HepG2 (cell line): ENCODE measurements around the gene ARPP21. TPM values are rescaled to one million over a fixed set of nuclear protein-coding genes. Genes with fewer than 3 reads are reported as not detected.

Experiments used
- ATAC-seq: fragments of 200-7000 bp; cut with Tn5 transposase; 3 replicates; pipeline ENCODE4 v1.9.1; 2020; ENCODE audit warnings: mild to moderate bottlenecking, moderate library complexity
- BruUV-seq: library from RNA; stranded (reverse); fragments of 400-500 nt; replicated peaks from 2 replicates; lab custom pipeline; 2021; lab: Mats Ljungman, UMichigan
- CTCF ChIA-PET: fragments of 300-600 bp; formaldehyde crosslinking; extraction: SDS; loops from one replicate; lab custom pipeline; 2021; ENCODE audit warnings: low total read pairs, inconsistent platforms, low intra/inter-chr PET ratio; lab: Yijun Ruan, JAX
- POLR2A ChIA-PET: fragments of 350-600 bp; sonication (Branson Sonifier 250); formaldehyde crosslinking; loops from one replicate; lab custom pipeline; 2020; ENCODE audit warnings: antibody characterized with exemption, inconsistent platforms; lab: Yijun Ruan, JAX
- DNase-seq: peaks from one replicate; pipeline ENCODE4 v3.0.0-alpha.2; 2015; ENCODE audit warnings: low spot score
- FAIRE-seq: peaks from 3 replicates; lab custom pipeline; 2011; peaks lifted over from hg19 to GRCh38; lab: Jason Lieb, UNC
- H2AFZ ChIP-seq: one replicate; pipeline ENCODE4 v1.6.1; 2011; ENCODE audit warnings: low read length, inconsistent platforms
- H3K27ac ChIP-seq: fragments of 300-600 bp; 3 replicates; pipeline ENCODE4 v1.8.0; 2011; ENCODE audit warnings: mixed run types, mild to moderate bottlenecking, mixed read lengths, low read length, inconsistent platforms; ENCODE audit not compliant: insufficient read depth; ENCODE audit errors: extremely low read length
- H3K27me3 ChIP-seq, 2 experiments: fragments of 200-600 bp in 1 of 2; 2 replicates in 1 of 2; 3 replicates in 1 of 2; pipeline versions ENCODE4 v1.6.0 to v1.8.0; 2011; ENCODE audit warnings: low read length in 2 of 2, mild to moderate bottlenecking in 2 of 2, moderate library complexity in 2 of 2, inconsistent platforms in 1 of 2; ENCODE audit not compliant: insufficient read depth in 2 of 2, control insufficient read depth in 1 of 2
- H3K36me3 ChIP-seq, 2 experiments: fragments of 200-600 bp in 1 of 2; replicated peaks in 1 of 2; 2 replicates in 1 of 2; 3 replicates in 1 of 2; pipeline versions ENCODE4 v1.5.1 to v1.8.0; 2011; ENCODE audit warnings: low read length in 2 of 2, inconsistent platforms in 1 of 2; ENCODE audit not compliant: insufficient read depth in 2 of 2, control insufficient read depth in 1 of 2
- H3K4me1 ChIP-seq: 2 replicates; pipeline ENCODE4 v1.5.1; 2012; ENCODE audit warnings: low read length, inconsistent platforms; ENCODE audit not compliant: insufficient read depth
- H3K4me2 ChIP-seq: 2 replicates; pipeline ENCODE4 v1.6.0; 2011; ENCODE audit warnings: low read depth, low read length, inconsistent platforms
- H3K4me3 ChIP-seq, 3 experiments: fragments of 200-600 bp in 1 of 3; sonication (generic), shearing (Covaris generic) in 1 of 3; replicated peaks in 1 of 3; 2 replicates each; pipeline ENCODE4 v1.5.1; 2011 to 2016; ENCODE audit warnings: low read length in 3 of 3, inconsistent platforms in 2 of 3, low read depth in 2 of 3, mild to moderate bottlenecking in 2 of 3, control low read depth in 1 of 3, mixed read lengths in 1 of 3; ENCODE audit not compliant: insufficient read depth in 1 of 3
- H3K79me2 ChIP-seq: one replicate; pipeline ENCODE4 v1.6.1; 2011; ENCODE audit warnings: low read length, inconsistent platforms; ENCODE audit not compliant: insufficient read depth
- H3K9ac ChIP-seq: 2 replicates; pipeline ENCODE4 v1.6.0; 2011; ENCODE audit warnings: mild to moderate bottlenecking, low read depth, low read length, inconsistent platforms; ENCODE audit not compliant: insufficient read depth
- H3K9me3 ChIP-seq: 2 replicates; pipeline ENCODE4 v1.5.1; 2012; ENCODE audit warnings: mild to moderate bottlenecking, low read length
- H4K20me1 ChIP-seq: 2 replicates; pipeline ENCODE4 v1.6.0; 2011; ENCODE audit warnings: inconsistent platforms, mild to moderate bottlenecking, low read length, moderate library complexity; ENCODE audit not compliant: insufficient read depth
- EP300 ChIP-seq, 3 experiments: sonication (generic) in 1 of 3; formaldehyde crosslinking in 1 of 3; IDR thresholded peaks; 2 replicates each; pipeline versions ENCODE4 v1.5.1 to v1.6.1; 2011 to 2020; ENCODE audit warnings: low read depth in 2 of 3, low read length in 2 of 3, borderline replicate concordance in 1 of 3, improper control_type of control experiment in 1 of 3, mild to moderate bottlenecking in 1 of 3, missing genetic modification reagents in 1 of 3, moderate library complexity in 1 of 3
- NFRKB ChIP-seq: fragments of 450-650 bp; IDR thresholded peaks from 2 replicates; pipeline ENCODE4 v1.6.1; 2017
- ONECUT2 ChIP-seq: sonication (generic); formaldehyde crosslinking; IDR thresholded peaks from 2 replicates; pipeline ENCODE4 v1.4.0; 2020; ENCODE audit warnings: missing genetic modification reagents
- SP4 ChIP-seq: sonication (generic); formaldehyde crosslinking; IDR thresholded peaks from 2 replicates; pipeline ENCODE4 v1.8.1; 2023; ENCODE audit warnings: mild to moderate bottlenecking, missing genetic modification reagents
- TP53 ChIP-seq: sonication (generic); formaldehyde crosslinking; conservative IDR thresholded peaks from 2 replicates; pipeline ENCODE4 v1.4.0; 2020; ENCODE audit warnings: missing genetic modification reagents
- U2AF2 ChIP-seq: fragments of 200-400 bp; formaldehyde crosslinking; IDR thresholded peaks from 2 replicates; pipeline ENCODE4 v1.6.1; 2017; ENCODE audit warnings: low read depth, mild to moderate bottlenecking, low read length
- WIZ ChIP-seq: sonication (generic); formaldehyde crosslinking; IDR thresholded peaks from 2 replicates; pipeline ENCODE4 v1.5.1; 2020; ENCODE audit warnings: mild to moderate bottlenecking, missing genetic modification reagents
- ZEB1 ChIP-seq: IDR thresholded peaks from 2 replicates; pipeline ENCODE4 v1.6.1; 2012; ENCODE audit warnings: mild to moderate bottlenecking, low read depth, inconsistent platforms; ENCODE audit not compliant: insufficient replicate concordance
- ZFP82 ChIP-seq: sonication (generic); formaldehyde crosslinking; IDR thresholded peaks from 2 replicates; pipeline ENCODE4 v1.5.1; 2020; ENCODE audit warnings: mild to moderate bottlenecking, missing genetic modification reagents, borderline replicate concordance
- ZNF143 ChIP-seq: sonication (generic); formaldehyde crosslinking; IDR thresholded peaks from 2 replicates; pipeline ENCODE4 v1.4.0; 2020; ENCODE audit warnings: missing genetic modification reagents
- ZNF567 ChIP-seq: sonication (generic); formaldehyde crosslinking; IDR thresholded peaks from 2 replicates; pipeline ENCODE4 v1.8.1; 2023; ENCODE audit warnings: mild to moderate bottlenecking, missing genetic modification reagents, borderline replicate concordance
- ZNF674 ChIP-seq: sonication (generic); formaldehyde crosslinking; IDR thresholded peaks from 2 replicates; pipeline ENCODE4 v1.5.0; 2020; ENCODE audit warnings: low read depth, mild to moderate bottlenecking, missing genetic modification reagents
- ZNF746 ChIP-seq: sonication (generic); formaldehyde crosslinking; IDR thresholded peaks from 2 replicates; pipeline ENCODE4 v1.8.0; 2022; ENCODE audit warnings: mild to moderate bottlenecking, missing genetic modification reagents
- ZNF761 ChIP-seq: sonication (generic); formaldehyde crosslinking; conservative IDR thresholded peaks from 2 replicates; pipeline ENCODE4 v1.4.0; 2020; ENCODE audit warnings: mild to moderate bottlenecking, missing genetic modification reagents
- ZNF784 ChIP-seq: sonication (generic); formaldehyde crosslinking; IDR thresholded peaks from 2 replicates; pipeline ENCODE4 v1.5.1; 2020; ENCODE audit warnings: missing genetic modification reagents, mild to moderate bottlenecking, borderline replicate concordance
- ZSCAN5A ChIP-seq: sonication (generic); formaldehyde crosslinking; IDR thresholded peaks from 2 replicates; pipeline ENCODE4 v1.8.0; 2022; ENCODE audit warnings: mild to moderate bottlenecking, missing genetic modification reagents, borderline replicate concordance
- WGBS: methylation state at CpG from one replicate; pipeline ENCODE4 v1.1.6; 2017; ENCODE audit warnings: low lambda C conversion rate; 5-methylcytosine and 5-hydroxymethylcytosine counted together
- in situ Hi-C: cut with HindIII; loops from 2 replicates; pipeline ENCODE4 v1.10.0; 2017; ENCODE audit warnings: low pct_unique_long_range_greater_than_20kb; ENCODE audit not compliant: extremely low pct_ligation_motif_present
- intact Hi-C: fragments of 100-400 bp; cut with micrococcal nuclease; formaldehyde crosslinking; loops from one replicate; pipeline ENCODE4 v1.10.0; 2022; ENCODE audit not compliant: unreplicated experiment
- polyA plus RNA-seq, 8 experiments: library from polyadenylated mRNA; depleted of rRNA in 3 of 8; stranded (reverse) in 7 of 8; unstranded in 1 of 8; fragments of >200 nt; fragmentation: Illumina TruSeq in 4 of 8; extraction: Trizol in 4 of 8; gene quantifications; 2 replicates each; pipeline versions ENCODE4 v1.2.1 to v1.2.3, GENCODE V29; 2011 to 2016; ENCODE audit warnings: low read depth in 4 of 8, missing spikeins in 1 of 8, mixed read lengths in 1 of 8; ENCODE audit not compliant: insufficient read depth in 1 of 8
- total RNA-seq, 5 experiments: library from RNA; depleted of rRNA; stranded (reverse); fragments of >200 nt; fragmentation: Illumina TruSeq; extraction: Trizol; gene quantifications; 2 replicates each; pipeline ENCODE4 v1.2.3, GENCODE V29; 2016; ENCODE audit warnings: low read depth in 1 of 5
- TF ChIP-seq, protein P1 (sequence below): sonication (generic); formaldehyde crosslinking; IDR thresholded peaks from 2 replicates; pipeline ENCODE4 v1.5.1; 2020; ENCODE audit warnings: mild to moderate bottlenecking, moderate library complexity, missing genetic modification reagents
- TF ChIP-seq, protein P2 (sequence below), 2 experiments: IDR thresholded peaks; 2 replicates each; pipeline ENCODE4 v1.6.1; 2011 to 2012; ENCODE audit warnings: low read length in 2 of 2, borderline replicate concordance in 1 of 2, low read depth in 1 of 2, mild to moderate bottlenecking in 1 of 2, moderate library complexity in 1 of 2

ARPP21 gene
- total and polyA plus RNA-seq, 2 of the 13 experiments (the other 11 are each of a cell fraction or from before 2014, with no cell fraction given) = not detected

DNA sequence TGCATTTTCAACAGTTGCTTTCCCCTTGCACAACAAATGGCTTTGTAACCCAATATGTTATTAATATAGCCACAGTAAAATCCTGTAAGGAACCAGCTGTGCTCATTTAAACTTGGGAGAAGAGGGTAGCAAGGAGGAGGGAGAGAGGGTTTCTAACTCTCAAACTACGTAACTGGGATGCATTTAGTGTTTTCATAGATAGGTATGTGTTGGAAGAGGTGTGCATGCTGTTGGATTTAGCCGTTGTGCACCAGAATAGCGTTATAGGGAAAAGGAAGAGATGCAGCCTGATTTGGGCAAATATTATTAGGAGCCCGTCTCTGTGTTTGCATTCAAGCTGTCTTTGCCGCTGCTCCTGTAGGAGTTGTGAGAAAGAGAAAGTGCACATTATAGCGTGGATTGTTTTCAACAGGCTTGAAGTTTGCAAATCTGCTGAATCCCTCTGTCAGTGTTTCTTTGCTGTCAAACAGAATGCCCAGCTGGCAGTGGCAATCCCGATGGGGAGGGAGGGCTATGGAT, 39.4 kb downstream of the ARPP21 start:
- H3K36me3 ChIP-seq = no peaks in the 10 kb centered on the region
- no peak for ATAC-seq
- no peak overlapping the region for H3K4me2 ChIP-seq
- H3K9ac ChIP-seq = no peak overlapping the region
- no peak overlapping the region for H2AFZ ChIP-seq
- H3K79me2 ChIP-seq = no peaks in the 10 kb centered on the region
- no peak for DNase-seq
- intact Hi-C loops (no loop called here), in situ Hi-C loops (no loop called here)
- ChIA-PET POLR2A (no interaction called here), CTCF (no interaction called here)
- no peaks in the 10 kb centered on the region for H3K4me1 ChIP-seq
- H3K27me3 ChIP-seq = no peaks in the 10 kb centered on the region
- H4K20me1 ChIP-seq = no peaks in the 10 kb centered on the region
- no TSS peak for BruUV-seq
- no peaks in the 10 kb centered on the region for H3K9me3 ChIP-seq
- WGBS = 4% methylated on average over 7 of the region's 7 CpGs
- no peak overlapping the region for H3K4me3 ChIP-seq
- H3K27ac ChIP-seq = no peak overlapping the region
- no peak for TF ChIP-seq NFRKB
- no peak for TF ChIP-seq WIZ (CRISPR knock-in tag)
- TF ChIP-seq ZNF761 (CRISPR knock-in tag) = no peak
- no peak for TF ChIP-seq ZSCAN5A (CRISPR knock-in tag)
- no peak for TF ChIP-seq ZNF674 (CRISPR knock-in tag)
- TF ChIP-seq ZNF143 = no peak
- TF ChIP-seq ZNF746 = no peak
- no peak for TF ChIP-seq ONECUT2 (CRISPR knock-in tag)
- TF ChIP-seq, protein P1, sequence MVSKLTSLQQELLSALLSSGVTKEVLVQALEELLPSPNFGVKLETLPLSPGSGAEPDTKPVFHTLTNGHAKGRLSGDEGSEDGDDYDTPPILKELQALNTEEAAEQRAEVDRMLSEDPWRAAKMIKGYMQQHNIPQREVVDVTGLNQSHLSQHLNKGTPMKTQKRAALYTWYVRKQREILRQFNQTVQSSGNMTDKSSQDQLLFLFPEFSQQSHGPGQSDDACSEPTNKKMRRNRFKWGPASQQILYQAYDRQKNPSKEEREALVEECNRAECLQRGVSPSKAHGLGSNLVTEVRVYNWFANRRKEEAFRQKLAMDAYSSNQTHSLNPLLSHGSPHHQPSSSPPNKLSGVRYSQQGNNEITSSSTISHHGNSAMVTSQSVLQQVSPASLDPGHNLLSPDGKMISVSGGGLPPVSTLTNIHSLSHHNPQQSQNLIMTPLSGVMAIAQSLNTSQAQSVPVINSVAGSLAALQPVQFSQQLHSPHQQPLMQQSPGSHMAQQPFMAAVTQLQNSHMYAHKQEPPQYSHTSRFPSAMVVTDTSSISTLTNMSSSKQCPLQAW = no peak
- TF ChIP-seq SP4 (CRISPR knock-in tag) = no peak
- no peak for TF ChIP-seq ZNF567 (CRISPR knock-in tag)
- no peak for TF ChIP-seq EP300 (IDR thresholded peaks at IDR 0.05; ENCODE audit: low read depth in 2 of 2, low read length in 2 of 2)
- no peak for TF ChIP-seq EP300 (CRISPR knock-in tag; IDR thresholded peaks at IDR 0.05; ENCODE audit: borderline replicate concordance)
- no peak for TF ChIP-seq ZEB1
- no peak for TF ChIP-seq U2AF2
- TF ChIP-seq TP53 (CRISPR knock-in tag) = no peak
- TF ChIP-seq ZFP82 (CRISPR knock-in tag) = no peak
- no peak for TF ChIP-seq ZNF784 (CRISPR knock-in tag)
- TF ChIP-seq, protein P2, sequence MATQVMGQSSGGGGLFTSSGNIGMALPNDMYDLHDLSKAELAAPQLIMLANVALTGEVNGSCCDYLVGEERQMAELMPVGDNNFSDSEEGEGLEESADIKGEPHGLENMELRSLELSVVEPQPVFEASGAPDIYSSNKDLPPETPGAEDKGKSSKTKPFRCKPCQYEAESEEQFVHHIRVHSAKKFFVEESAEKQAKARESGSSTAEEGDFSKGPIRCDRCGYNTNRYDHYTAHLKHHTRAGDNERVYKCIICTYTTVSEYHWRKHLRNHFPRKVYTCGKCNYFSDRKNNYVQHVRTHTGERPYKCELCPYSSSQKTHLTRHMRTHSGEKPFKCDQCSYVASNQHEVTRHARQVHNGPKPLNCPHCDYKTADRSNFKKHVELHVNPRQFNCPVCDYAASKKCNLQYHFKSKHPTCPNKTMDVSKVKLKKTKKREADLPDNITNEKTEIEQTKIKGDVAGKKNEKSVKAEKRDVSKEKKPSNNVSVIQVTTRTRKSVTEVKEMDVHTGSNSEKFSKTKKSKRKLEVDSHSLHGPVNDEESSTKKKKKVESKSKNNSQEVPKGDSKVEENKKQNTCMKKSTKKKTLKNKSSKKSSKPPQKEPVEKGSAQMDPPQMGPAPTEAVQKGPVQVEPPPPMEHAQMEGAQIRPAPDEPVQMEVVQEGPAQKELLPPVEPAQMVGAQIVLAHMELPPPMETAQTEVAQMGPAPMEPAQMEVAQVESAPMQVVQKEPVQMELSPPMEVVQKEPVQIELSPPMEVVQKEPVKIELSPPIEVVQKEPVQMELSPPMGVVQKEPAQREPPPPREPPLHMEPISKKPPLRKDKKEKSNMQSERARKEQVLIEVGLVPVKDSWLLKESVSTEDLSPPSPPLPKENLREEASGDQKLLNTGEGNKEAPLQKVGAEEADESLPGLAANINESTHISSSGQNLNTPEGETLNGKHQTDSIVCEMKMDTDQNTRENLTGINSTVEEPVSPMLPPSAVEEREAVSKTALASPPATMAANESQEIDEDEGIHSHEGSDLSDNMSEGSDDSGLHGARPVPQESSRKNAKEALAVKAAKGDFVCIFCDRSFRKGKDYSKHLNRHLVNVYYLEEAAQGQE (IDR thresholded peaks at IDR 0.05; ENCODE audit: borderline replicate concordance in 1 of 2, low read depth in 1 of 2, low read length in 2 of 2) = no peak
- TF ChIP-seq, all 625 proteins: peak for 0
- FAIRE-seq = no peak
